Stimulated activated CD4-positive, alpha-beta T cell treated with anti-CD3 and anti-CD28 coated beads, Interleukin-4, amount 100 ng/mL, for 1 hour (primary cell): ENCODE measurements around the gene ACIN1.

ENCODE experiments used
- DNase-seq: peaks from one replicate; pipeline ENCODE4 v3.0.0-alpha.2; 2020

The ACIN1 gene

DNA sequence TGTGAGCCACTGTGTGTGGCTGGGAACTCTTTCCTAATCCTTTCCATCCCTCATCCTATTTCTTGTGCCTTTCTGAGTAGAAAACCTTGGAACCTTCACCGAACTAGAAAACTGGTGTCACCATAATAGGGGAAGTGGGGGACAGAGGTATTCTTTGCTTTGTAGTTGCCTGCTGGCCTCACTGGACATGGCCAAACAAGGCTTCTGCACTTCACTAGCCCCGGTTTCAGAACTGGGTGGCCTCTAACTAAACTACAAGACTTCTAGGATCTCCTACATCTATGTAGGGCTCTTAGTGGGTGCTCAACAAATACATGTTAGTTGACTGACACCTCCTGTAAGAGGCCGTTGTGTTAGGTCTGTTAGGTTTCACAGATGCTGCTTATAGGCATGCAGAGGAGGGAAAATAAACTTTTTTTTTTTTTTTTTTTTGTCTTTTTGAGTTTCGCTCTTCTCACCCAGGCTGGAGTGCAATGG, 10.4 kb upstream of the ACIN1 start:
- no peak for DNase-seq

DNA sequence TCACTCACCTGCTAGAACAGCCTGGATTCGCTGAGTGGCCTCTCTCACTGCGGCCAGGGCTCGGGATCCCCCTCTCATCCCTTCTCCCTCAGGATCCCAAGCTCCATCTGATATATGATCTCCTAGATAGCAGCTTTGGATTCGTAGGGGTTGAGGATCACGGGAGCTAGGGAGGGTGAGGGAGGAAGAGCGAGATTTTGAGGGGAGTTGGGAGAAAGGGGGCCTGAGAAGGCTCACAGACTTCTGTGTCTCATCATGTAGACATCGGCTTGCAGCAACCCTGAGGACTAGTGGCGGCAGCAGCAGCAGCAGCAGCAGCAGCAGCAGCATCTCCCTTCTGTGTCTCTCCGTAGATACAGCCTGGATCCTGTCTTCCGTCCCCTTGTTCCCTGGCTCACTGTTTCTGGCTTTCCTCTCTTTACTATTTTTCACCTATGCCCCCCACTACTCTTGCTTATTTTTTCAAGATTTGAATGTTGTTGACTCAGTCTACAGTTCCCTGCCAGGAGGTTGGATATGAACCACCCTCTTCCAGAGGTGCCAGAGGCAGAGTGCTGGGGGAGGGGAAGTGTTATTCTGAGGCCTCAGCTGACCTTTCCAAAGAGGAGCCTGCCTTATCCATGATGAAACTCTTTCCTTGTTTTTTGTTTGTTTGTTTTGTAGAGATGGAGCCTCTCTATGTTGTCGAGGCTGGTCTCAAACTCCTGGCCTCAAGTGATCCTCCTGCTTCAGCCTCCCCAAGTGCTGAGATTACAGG, 9.8 kb upstream of the ACIN1 start, which contains the start of gene CIROP:
Gene CIROP, minus strand, starts transcription at position 399 of the 757 bp plus-strand sequence. Its CDS starts 69 bp downstream, at position 330.
- DNase-seq = no peak

DNA sequence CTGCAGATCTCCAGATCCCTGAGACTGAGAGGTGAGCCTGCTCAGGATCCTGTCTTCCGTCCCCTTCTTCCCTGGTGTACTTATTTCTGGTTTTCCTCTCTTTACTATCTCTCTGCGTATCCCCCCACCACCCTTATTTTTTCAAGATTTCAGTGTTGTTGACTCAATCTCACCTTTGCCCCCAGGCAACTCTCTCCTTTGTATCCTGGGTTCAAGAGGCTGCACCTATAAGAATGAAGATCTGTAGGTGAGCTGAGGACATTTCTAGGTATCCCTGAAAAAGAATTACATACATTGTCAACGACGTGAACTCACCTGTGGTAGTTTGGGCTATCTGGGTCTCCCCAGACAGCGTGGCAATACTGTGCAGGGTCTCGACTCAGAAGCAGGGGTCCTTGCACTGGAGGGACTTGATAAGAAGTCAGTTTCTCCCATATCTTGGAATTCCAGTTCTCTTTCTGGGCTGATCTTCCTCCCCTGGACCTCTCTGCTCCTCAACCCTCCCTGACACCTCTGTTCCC, 9.2 kb upstream of the ACIN1 start:
- DNase-seq = no peak

DNA sequence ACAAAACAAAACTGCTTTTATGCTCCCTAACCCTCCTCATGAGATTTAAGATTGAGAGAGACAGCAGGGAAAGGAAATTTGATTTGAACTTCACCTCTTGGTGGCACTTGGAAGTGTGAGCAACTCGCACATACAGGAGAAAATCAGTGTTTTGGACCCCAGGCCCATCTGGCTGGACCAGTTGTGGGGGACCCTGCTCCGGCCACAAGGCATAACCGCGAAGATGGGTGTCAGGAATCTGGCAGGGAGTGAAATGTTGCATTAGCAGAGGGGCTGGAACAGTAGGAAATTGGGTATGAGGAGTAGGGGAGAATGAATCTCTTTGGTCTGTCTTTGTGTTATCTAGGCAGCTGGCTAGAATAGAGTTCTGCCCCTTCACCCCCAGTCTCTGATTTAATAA, 8.6 kb upstream of the ACIN1 start:
- DNase-seq = no peak

DNA sequence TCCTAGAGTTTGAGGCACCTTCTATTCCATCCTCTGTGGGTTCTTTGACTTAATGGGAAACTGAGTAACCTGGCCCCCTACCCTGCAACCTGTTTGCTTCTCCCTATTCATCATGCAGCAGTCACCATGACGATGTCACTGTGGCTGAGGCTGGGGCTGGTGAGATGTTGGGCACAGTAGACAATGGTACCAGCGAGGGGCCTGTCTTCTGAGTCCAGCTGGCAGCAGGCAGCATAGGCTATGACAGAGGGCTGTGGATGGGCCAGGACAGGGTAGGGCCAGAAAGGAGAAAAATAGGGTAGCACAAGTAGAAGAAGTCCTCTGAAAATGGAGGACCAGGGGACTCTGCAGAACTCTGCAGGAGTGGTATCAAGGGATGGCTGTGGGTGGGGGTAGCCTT, 7.9 kb upstream of the ACIN1 start:
- DNase-seq = no peak

DNA sequence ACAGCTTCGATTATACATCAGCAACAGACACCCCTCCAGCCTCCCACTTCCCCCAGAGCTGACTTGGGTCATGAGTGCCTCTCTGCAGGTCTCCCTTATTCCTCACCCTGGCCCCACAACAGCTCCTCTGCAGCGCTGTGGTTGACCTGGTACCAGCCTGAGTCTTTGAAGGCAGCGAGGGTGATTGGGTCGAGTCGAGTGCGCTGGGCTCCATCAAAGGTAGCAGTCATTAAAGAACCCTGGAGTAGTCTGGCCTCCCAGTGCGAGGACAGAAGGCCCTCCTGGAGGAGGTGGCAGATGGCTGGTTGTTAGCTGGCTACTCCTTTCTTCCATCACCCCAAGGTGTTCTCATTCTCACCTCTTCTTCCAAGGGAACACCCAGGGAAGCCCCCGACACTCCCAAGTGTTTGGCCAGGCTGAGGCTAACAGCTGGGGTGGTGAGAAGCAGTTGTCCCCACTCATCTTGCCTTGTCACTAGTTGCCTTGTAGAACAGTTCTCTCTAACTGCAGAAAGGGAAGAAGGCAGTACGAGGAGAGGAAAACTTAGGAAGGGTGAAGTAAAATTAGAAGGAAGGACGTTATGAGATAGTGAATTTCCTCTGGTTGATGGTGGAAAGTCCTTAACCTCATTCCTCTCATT, 7.2 kb upstream of the ACIN1 start:
- no peak for DNase-seq

DNA sequence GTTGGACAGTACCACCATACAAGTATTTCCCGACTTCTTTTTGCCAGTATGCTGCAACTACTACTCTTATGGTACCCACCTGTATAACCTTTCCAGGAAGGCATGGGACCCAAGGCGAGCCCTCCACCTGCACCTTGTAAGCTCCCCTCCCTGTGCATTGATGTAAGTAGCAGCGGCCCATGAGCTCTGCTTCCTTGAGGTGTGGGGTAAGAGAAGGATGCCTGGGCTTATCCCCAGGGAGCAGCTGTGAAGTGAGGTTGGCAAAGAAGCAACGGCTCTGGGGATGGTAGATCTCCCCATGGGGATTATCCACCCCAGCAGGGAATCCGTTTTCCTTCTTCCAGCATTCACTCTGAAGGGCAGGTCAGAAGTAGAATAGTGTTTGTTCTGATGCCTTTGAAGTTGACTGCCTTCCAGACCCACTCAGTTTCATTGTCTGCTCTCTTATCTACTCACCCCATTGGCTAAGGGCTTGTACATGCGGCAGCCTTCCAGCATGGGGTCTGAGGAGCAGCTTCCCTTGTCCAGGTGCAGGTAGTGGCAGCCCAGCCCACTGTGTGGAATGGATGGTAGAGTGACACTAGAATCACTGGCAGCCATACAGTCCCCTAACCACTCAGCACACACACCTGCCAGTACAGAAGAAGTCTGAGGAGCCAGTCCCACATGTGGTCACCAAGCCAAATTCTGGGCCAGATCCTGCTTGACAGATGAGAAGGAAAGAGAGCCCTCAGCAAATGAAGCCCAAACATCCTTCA, 6.5 kb upstream of the ACIN1 start:
- DNase-seq = no peak

DNA sequence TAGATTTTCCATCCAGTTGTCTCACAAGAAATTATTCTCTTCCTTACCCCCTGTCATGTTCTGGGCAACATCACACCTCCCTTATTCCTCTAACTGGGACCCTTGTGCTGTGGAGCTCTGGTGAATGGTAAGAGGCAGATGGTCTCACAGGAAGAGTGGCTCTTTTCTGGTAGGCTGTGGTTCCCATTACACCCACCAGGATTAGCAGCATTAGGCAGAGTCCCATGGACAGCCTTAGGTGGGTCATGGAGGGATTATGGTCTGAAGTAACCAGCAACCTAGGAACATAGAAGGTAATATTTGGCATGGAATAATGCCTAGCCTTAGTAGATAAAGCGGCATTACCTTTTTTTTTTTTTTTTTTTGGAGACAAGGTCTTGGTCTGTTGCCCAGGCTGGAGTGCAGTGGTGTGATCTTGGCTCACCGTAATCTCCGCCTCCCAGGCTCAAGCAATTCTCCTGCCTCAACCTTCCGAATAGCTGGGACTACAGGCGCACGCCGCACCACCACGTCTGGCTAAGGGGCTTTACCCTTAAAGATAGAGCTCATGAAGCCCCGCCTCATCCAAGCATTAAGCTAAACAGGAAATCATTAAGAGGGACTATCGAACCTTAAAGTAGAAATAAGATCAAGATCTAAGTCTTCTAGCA, 4.4 kb upstream of the ACIN1 start:
- DNase-seq = no peak

DNA sequence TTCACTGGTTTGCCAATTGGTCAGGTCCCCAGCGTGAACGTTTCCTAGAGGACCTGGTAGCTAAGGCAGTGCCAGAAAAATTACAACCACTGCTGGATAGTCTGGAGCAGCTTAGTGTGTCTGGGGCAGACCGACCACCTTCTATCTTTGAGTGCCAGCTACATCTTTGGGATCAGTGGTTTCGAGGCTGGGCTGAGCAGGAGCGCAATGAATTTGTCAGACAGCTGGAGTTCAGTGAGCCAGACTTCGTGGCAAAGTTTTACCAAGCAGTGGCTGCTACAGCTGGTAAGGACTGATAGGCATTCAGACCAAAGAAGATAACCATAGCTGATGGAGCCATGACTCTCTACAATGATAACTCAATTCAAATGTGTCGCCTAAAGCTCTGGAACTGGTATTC, 2.9 kb upstream of the ACIN1 start:
- DNase-seq = no peak

DNA sequence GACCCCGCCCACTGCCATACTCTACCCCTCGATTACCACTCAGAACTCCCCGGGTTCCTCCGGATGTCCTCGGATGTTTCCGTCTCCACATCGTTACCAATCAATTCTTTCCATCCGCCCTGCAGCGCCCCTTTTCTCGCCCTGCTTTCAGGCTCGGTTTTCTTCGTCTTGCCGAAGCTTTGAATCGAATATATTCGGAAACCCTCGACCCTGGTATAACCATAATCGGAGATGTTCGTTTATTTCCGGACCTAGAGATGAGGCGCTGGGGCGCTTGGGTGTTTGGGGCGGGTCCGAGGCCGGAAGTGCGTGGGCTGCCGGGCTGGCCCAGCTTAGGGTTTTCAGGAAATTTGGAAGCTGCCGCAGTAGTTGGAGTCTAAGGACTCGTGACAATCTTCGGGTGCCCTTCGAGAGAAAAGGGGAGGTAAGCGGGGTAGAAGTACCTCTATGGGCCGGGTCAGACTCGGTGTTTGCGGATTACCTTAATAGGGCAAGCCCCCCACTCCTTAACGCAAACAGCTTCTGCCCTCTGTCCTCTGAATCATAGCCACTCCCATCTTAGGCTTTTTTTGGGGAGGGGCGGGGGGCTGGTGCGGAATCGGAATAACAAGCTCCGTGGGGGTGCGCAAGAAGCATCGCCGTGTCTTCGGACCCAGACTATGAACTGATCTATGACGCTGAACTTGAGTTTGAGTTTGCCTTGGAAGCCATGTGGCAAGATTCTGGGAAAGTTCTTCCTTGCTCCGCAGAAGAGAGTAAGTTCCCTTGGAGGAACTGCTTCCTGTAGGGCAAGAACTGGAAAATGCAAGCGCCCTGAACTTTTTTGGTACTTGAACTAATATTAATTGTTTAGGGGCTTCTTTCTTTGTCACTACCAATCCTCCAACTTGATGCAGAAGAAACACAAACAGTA, 516 bp upstream of the ACIN1 start, which contains the start of gene C14orf119:
Gene C14orf119, plus strand, starts transcription at position 310 of the 913 bp plus-strand sequence. CDS start 2,154 bp downstream, outside the sequence.
- DNase-seq = peak; percentile 100

DNA sequence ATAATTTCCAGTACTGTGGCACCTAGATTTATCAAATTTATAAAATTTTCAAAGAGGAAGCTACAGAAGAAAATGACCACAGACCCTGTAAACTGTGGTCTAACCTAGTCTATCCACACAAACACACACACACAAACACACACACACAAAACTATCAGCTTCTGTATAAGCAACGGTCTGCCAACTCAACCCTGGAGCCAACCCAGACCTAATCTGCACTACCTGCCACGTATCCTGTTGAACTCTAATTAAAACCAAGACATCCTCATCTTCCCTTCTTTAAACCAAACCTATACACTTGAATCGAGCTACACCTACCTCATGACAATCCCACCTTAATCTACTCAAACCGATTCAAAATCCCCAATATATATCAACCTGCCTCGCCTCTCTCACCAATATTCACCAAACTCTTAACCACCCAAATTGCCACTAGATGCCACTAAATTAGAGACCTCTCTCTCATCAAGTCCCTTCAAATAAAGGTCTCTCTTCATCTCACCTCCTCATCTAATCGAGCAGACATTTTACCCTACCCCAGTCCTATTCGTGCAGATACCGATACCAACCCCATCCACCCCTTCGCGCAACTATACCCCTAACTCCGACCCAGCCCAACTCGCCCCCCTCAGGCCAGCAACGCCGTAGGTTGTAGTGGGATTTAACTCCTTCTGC, 808 bp downstream of the ACIN1 start:
- peak; percentile 71 for DNase-seq

DNA sequence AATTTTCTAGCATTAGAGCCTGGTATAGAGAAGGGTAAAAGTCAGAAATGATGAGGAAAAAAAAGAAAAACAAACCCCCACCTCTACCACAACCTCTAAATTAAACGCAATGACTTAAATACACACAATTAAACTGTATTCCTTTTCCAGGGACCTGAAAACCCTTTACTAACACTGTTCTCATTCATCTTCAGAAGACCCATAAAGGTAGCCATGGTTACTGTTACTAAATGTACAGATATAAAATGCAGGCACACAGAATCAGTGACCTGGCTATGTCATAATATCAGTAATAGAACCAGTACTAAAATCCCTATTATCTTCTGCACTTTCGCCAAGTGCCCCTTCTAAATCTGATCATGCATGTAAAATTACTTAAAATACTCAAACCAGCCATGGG, 1.4 kb downstream of the ACIN1 start:
- DNase-seq = no peak

DNA sequence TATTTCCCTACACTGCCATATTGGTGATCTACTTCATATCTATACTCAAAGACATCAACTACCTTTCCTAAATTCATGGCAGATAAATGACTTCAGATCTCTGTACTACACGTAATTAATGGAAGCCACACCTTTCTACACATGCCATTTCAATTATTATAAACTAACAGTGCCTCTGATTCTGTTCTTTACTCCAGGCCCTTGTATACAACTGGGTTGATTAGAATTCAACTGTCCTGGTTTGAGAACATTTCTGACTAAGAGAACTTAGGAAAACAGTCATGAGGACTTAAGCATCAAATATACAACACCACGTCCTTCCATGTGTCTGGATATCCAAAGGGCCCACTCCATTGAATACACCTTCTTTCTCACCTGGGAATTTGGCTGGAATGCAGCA, 1.8 kb downstream of the ACIN1 start:
- DNase-seq = no peak

DNA sequence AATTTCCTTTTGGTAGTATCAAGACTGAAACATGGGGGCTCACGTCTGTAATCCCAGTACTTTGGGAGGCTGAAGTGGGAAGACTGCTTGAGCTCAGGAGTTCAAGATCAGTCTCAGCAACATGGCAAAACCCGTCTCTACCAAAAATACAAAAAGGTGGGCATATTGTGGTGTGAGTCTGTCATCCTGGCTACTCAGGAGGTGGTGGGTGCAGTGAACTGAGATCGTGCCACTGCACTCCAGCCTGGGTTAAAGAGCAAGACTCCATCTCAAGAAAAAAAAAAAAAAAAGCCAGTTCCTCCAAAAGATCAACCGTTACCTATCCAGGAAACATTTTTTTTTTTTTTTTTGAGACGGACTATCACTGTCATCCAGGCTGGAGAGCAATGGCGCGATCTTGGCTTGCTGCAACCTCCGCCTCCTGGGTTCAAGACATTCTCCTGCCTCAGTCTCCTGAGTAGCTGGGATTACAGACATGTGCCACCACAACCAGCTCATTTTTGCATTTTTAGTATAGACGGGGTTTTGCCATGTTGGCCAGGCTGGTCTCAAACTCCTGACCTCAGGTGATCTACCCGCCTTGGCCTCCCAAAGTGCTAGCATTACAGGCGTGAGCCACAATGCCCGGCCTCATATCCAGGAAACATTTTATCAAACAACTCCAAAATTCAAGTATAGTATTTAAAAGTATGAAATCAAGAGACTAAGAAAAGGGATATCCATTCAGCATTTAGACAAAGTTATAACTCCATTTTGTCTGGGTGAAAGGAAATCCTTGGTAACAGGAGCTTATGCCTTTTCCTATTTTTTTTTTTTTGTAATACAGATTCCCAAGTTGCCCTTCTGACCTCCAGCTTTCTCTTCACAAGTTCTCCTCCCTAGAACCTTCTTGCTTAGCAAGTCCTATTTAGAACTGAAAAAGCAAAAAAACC, 3.4 kb downstream of the ACIN1 start:
- no peak for DNase-seq

DNA sequence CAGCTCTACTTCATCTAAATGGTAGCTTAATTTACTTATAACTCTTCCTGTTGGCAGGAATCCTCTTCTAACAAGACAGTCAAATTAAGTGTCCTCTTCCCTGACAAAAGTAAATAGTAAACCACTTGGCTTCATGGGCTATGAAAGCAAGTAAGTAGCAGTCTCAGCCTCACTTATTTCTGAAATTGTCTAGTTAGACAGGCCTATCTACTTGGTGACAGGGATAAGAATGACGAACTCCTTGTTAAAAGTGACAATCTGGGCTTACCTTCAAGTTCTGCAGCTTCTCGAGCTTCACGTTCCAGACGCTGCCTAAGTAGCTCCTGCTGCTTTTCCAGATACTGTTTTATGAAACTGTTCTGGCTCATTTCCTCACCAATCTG, 4.7 kb downstream of the ACIN1 start:
- no peak for DNase-seq

DNA sequence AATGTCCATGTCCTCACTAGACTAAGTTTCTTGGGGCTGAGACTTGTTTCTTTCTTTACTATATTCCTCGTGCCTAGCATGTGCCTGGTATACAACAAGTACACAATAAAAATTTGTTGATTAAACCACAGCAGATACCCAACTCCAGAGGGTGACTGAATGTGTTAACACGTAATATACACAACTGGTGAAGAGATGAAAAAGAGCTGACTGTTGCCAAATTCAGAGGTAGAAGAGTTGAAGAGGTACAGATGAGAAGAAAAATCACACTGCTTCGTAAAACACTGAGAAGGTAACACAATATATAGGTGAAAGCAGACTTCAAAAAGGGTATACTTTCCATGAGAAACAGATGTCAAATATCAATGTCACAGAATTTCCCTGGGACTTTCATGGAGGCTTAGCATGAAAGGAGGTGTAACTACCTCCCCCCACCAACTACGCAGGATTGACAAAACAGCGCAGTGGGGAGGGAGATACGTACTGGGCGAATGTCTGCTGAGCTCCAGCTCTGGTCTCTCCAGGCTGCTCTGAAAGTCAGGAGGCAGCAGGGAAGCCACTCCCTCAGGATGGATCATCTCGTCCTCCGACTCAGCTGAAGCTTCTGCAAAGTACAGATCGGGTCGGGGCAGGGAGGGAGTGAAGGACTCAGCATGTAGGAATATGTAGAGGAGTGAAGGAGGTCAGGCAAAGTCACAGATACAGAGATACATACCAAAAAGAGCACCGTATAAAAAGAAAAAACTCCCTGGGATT, 5.3 kb downstream of the ACIN1 start:
- DNase-seq = no peak

DNA sequence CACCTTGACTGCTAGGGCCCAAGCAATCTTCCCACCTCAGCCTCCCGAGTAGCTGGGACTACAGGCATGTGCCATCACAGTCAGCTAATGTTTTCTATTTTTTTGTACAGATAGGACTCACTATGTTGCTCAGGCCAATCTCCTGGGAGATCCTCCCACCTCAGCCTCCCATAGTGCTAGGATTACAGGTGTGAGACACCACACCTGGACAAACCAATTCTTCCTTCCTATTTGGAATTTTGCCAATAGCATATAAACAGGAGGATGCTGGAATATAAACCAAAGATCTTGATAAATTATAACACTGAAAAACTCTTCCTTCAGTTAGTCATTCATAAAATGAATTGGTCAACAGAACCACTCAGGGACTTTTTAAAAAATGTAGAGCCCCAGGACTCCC, 8.4 kb downstream of the ACIN1 start:
- DNase-seq = no peak

DNA sequence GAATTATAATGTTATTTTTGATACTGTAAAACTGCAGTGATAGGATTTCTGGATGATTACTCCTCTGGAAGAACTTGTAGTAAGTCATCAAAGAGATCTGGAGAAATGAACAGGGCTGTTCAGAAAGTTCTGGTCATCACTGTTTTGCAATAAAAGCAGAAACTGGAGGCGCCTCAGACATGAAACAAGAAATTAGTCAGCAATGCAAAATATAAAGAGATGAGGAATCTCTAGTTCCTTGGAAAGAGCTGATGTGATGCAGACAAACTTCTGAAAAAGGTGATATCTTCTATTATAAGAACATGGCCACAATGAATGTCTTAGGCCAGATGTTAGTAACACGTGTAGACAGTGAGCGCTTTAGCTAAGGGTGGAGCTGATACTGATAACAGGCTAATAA, 9.5 kb downstream of the ACIN1 start:
- DNase-seq = no peak

DNA sequence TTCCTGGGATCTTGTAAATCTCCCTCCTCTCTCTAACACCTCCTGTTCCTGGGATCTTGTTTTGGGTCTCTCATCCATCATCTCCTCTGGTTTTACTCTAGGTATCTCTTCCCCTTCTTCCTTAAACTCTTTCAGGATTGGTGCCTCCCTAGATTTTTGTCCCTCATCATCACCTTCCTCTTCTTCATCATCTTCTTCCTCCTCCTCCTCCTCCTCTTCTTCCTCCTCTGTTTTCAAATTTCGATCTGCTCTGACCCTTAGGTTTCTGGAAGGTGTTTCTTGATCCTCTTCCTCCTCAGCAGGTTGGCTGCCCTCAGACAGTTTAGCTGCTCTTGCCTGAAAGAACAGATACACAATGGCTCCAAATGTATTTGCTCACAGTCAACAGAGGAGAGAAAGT, 14.5 kb downstream of the ACIN1 start:
- no peak for DNase-seq
